GM23248 (cell line): Measurements from ENCODE around the gene SH3BP1.

Experiments used
- EZH2 ChIP-seq: fragments of 200-600 bp; sonication (generic); IDR thresholded peaks from 2 replicates; pipeline ENCODE4 v1.6.1; 2018; ENCODE audit warnings: antibody characterized with exemption, mild to moderate bottlenecking; ENCODE audit not compliant: insufficient read depth, poor library complexity, severe bottlenecking
- EZH2phosphoT487 ChIP-seq: fragments of 200-600 bp; sonication (generic); IDR thresholded peaks from 2 replicates; pipeline ENCODE4 v1.6.1; 2018; ENCODE audit warnings: antibody characterized with exemption, moderate library complexity, mild to moderate bottlenecking, low read depth; ENCODE audit not compliant: insufficient read depth

DNA sequence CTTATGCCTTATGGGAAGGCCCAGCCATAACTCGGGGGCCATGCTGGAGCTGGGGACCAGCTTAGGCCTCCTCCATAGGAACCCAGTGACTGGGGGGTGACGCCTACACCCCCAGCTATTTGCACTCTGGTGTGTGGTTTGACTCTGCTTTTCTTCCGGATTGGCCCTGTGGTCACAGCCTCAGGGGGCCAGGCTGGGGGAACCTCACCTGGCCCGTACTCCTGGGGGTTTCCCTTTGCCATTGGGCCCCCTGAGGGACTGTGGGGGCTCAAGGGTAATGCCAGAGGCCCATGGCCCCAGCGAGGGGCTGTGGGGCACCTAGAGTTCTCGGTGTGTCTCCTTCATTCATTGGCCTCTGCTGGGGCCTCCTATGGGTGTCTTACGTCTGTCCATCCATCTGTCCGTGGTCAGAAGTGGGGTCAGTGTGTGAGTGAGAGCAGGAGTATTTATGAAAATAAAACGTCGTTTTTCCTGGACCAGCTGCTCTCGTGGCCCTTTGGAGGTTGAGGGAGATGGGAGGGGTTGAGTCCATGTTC is 6.3 kb upstream of the SH3BP1 start:
- TF ChIP-seq EZH2 (no peak), EZH2phosphoT487 (no peak)
